HG03439 (cell line): ENCODE measurements around the gene VWDE.
A peak's percentile ranks its signal among the peaks of the same experiment; 100 is the strongest.
"Not testable (repeated sequence)": the region's sequence is repeated elsewhere in the genome, so short reads cannot be mapped to it uniquely, and the experiment has no call there.

Experiments
- ATAC-seq: cut with Tn5 transposase; IDR thresholded peaks from one replicate; pipeline ENCODE4 v1.9.1; 2021; ENCODE audit warnings: mild to moderate bottlenecking, moderate library complexity; ENCODE audit not compliant: unreplicated experiment

The VWDE gene

DNA sequence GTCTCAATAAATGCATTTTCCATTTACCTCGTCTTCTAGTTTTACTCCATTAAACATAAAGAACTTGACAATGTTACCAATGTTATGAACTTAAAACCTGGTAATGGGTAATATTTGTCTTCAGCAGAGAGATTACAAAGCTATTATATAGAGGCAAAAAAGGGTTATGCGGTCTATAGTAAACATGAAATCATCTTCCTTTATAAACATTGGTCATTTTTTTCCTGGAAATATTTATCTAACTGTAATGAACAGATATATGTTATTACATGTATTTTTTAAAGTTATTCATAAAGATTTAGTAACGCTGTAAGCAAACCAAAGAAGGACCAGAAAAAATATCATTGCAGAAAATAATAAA lies 1.3 kb downstream of the VWDE start:
- ATAC-seq = no peak

DNA sequence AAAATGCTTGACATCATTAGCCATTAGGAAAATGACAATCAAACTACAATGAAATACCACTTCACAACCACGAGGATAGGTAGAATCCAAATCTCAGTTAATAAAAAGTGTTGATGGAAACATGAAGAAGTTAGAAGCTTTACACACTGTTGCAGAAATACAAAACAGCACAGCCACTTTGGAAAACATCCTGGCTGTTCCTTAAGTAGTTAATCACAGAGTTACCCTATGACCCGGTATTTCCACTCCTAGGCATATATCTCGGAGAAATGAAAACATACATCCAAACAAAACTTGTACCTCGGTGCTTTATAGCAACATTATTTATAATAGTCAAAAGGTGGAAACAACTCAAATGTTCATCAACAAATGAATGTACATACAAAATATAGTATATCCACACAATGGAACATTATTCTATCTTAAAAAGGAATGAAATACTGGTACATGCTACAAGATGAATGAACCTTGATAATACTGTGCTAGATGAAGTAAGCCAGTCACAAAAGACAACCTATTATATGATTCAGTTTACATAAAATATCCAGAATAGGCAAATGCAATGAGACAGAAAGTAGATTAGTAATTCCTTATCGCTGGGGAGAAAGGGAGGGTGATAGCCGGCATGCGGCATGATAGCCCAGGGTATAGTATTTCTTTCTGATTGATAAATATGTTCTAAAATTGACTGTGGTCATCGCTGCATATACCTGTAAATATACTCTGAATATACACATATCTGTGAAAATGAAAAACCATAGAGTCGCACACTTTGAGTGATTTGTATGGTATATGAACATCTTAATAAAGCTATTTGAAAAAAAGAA lies 1.9 kb downstream of the VWDE start:
- ATAC-seq = no peak

DNA sequence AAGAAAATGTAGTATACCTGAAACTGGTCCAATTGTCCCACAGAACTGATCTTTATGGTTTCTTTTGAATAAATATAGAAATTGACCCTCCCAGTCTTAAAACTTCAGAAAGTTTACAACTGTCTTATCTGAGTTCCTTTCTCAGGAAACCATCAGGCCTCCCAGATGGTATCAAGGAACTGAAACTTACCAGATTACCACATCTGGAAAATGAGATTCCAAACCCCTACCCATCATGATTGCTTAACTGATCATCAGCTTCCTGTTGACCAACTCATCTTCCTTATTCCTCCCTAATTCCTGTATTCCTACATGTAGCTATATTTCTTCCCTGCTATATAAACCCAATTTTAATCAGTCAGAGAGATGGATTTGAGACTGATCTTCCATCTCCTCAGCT lies 5.5 kb downstream of the VWDE start:
- no peak for ATAC-seq

DNA sequence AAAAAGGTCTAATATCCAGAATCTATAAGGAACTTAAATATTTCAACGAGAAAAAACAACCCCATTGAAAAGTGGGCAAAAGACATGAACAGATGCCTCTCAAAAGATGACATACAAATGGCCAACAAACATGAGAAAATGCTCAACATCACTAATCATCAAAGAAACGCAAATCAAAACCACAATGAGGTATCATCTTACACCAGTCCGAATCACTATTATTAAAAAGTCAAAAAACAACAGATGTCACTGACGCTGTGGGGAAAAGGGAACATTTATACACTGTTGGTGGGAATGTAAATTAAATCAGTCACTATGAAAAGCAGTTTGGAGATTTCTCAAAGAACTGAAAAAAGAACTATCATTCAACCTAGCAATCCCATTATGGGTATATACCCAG lies 6.0 kb downstream of the VWDE start:
- ATAC-seq = no peak

DNA sequence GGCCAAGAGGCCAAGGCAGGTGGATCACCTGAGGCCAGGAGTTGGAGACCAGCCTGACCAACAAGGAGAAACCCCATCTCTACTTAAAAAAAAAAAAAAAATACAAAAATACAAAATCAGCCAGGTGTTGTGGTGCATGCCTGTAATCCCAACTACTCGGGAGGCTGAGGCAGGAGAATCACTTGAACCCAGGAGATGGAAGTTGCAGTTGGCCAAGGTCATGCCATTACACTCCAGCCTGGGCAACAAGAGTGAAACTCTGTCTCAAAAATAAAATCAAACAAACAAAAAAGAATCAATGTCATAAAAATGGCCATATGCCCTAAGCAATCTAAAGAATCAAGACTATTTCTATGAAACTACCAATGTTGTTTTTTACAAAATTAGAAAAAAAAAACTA lies 7.0 kb downstream of the VWDE start:
- ATAC-seq = not testable (repeated sequence)

DNA sequence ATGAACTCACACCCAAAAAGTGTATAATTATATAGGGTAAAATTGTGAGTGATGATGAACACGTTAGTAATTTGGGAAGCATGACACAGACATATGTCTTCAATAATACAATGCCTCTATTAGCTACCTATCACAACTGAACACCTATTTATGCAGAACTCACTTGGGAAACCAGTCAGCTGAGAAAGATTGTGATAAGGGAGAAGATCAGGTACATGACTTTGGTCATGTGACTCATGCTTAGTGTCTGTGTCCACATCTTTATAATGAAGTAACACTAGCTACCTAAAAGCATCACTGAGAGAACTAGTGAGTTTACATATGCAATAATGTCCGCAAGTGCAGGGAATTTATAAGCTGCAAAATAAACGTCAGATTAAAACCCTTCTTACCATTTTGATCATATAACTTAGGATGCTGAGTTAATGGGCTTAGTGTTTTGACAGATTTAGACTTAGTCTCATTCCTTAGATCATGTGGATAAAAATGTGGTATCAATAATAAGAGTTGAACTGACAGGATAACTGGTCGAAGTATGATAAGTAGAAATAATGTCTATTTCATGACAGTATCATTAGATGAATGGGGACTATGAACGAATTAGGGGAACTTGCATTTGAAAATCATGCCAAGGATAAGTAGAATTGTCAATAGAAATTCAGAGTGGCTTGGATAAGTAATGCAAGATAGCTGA lies 11.6 kb downstream of the VWDE start:
- no peak for ATAC-seq

DNA sequence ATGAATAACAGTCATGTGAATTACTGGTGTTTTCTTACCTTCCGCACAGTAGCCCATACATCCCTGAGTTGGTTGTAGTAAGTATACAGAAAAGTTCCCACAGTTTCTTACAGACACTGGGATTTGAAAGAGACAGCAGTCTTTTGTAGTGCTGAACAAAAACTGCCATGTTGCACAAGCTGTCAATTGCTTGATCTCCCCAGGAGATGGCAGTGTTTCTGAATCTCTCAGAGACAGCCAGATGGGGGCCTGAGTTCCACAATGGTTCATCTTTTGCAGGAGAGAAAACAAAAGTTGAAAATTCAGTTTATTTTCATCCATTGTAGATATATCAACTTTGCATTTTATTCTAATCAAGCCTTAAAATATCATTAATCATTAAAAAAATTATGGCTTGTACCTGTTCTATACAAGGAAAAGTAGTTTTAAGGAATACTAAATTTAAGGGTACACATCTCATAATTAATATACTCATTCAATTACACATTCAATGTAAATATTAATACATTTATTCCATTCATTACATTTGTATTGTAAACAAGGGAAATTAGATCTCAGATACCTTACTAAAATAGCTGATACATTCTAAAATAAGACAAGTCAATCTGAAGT lies 14.5 kb downstream of the VWDE start:
- peak; percentile 89 for ATAC-seq

DNA sequence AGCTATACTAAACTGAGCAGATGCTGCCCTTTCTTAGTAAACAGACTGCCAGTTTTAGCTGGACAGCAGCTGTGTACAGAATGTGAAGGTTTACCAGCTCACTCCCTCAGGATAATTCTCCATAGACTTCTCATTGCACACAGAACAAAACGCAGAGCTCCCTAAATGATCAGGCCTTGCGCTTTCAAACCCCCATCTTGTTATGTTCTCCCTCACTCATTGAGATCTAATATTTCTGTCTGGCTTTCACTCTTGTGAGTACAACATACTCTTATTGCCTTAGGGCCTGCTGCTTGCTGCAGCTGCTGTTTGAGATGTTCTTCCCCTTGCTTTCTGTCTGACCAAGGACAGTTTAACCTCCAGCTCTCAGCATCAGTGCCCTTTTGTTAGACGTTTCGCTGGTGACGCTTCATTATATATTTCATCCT lies 17.3 kb downstream of the VWDE start:
- no peak for ATAC-seq

DNA sequence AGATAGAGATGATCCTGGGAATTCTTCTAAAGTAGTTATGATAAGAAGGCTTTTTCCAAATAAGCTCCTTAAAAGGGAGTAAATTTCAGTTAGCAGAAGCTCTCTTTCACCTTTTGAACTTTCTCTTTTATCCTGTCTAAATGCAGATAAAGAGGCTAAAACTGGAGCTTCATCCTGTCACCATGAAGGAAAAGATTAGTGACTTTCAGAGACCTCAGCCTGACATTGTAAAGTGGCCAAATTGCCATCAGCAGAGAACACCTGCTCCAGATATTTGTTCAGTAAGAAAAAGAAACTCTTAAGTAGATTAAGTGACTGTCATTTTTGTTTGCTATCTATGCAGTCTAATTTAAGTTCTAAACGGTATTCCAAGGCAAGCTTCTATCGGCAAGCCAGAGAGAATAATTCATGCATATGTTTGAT lies 18.3 kb downstream of the VWDE start:
- ATAC-seq = no peak

DNA sequence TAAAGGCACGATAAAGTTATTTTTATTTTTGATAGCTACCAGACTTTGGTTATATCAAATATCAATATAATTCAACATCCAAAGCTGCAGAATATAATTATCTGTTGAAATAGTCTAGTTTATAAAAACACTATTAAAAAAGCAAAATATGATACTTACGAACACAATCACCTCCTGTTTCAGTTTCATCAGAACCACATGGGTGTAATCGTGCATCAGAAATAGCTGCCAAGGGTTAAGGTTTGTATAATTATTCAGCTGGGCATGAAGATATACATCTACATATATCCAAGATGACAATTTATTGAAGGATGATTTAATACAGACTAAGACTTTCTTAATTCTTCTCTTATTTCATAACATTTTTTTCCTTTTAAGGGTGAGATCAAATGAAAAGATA lies 20.3 kb downstream of the VWDE start:
- no peak for ATAC-seq

DNA sequence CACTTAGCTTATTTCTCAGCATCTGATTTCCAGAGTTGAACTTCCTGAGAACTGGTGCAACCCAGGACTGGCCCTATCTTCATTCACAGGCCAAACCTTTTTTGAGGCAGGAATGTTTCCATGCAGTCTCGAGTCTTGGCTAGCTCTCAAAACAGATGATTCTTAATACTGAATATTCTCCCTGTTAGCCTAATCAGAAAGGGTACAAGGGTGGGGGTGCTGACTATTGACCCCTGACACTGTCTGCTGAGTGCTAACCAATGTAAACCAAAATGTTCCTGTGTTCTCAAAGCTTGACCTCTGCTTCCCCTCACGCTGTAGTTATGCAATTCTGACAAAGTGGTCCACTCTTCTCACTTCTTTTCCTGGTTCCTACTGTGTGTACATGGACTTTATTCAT lies 25.3 kb downstream of the VWDE start:
- ATAC-seq = no peak

DNA sequence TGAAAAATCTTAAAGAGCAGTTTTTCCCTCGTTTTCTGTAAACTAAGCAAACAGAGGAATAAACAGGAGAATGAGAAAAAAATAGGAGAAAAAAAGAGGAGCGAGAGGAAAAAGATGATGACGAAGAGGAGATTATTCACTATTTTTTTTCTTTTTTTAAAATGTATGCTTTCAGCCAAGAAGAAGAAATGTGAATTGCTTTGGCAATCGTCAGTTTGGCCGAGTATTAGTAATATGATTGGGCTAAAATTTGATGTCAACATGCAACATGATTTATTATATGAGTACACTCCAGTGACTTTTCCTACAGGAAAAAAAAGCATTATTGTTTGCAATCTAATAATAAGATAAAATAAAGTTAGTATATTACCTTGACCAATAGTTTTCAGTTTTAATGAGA lies 26.3 kb downstream of the VWDE start:
- ATAC-seq = no peak

DNA sequence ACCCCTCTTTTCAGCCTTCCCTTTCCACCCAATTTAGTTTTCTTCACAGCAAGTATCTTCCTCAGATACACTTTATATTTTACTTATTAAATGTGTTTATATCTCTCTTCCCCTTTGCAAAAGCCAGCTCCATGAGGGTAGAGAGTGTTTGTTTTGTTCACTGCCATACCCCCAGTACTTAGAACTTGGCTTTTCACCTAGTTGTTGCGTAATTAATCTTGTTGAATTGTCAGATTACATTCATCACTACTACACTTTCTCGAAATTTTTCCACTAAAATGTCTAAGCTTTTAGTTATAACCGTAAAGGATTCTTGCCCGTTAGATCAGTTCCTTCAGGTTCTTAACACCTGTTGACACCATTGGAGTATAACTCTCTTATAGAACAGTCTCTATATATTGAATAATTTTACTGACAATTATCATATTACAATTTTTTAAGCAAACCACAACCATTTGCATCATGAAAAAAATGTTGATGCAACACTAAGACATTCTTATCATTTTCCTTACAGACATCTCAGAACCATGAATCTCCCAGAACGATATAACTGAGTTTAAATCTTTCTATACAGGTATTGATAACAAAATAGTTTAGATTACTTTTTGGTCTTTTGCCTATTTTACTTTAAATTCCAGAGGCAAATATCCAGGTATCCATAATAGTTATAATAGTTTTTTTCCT lies 29.9 kb downstream of the VWDE start:
- no peak for ATAC-seq

DNA sequence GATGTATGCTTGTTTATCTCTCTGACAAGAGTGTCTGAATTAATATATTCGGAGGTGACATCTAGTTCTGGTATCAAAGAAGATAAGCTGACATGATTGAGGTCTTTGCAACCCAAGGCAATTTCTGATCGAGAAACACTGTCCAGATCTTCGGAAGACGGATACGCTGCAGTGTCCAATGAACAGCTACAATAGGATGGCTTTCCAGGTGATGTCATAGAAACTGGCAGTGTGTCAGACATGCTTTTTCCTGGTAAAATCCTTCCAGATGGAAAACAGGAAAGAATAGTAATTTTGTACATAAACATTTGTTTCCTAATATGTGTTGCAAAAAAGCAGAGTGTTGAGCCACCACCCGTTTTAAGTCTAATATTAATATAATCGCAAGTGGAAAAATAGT lies 33.4 kb downstream of the VWDE start:
- ATAC-seq = no peak

DNA sequence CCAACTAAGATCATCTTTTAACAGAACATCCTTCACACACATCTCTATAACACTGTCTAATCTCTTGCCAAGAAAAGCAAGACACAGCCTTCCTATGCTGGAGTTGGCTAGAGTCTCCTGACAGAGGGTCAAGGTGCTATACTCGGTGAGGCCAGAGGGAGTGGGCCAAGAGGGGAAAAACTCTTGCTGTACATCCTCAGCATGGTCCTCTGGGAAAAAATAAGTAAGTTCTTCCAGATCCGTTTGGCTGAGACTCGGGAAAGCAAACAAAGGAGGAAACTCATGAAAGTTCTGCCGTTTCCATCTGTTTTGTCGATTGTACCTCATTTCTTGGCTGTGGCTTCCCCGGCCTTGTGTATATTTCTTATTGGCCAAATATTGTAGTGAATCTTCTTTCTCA lies 33.9 kb downstream of the VWDE start:
- no peak for ATAC-seq

DNA sequence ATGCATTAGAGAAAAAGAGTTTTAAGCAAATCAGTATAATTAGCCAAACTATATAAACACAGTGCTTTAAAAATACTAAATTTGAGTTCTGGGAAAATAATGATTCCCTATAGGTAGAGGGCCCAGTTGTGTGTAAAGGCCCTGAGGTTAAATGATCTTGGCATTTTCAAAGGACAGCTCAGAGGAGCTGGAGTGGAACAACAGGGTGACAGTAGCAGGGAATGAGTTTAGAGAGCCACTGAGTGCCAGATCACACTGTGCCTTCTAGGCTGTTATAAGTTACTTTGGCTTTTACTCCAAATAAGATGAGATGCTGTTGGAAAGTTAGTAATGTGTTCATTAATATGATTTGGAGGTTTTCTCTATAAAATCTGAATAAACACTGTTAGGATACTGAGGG lies 34.6 kb downstream of the VWDE start:
- ATAC-seq = no peak

DNA sequence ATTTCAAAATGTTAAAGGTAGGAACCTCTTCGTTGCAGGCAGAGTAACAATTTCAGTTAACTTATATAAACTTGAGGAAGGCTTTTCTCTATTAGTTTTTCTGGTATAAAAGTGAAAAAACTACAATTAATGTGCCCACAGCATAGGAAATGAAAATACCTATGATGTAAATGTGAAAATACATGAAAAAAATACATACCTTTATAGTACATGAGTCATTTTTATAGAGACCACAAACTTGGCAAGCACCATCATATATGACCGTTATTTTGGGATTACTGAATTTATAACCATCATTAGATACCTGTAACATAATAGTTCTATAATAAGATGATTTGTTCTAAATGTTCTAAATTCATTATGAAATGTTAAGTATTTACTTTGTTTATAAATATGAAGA lies 42.7 kb downstream of the VWDE start:
- ATAC-seq = no peak

DNA sequence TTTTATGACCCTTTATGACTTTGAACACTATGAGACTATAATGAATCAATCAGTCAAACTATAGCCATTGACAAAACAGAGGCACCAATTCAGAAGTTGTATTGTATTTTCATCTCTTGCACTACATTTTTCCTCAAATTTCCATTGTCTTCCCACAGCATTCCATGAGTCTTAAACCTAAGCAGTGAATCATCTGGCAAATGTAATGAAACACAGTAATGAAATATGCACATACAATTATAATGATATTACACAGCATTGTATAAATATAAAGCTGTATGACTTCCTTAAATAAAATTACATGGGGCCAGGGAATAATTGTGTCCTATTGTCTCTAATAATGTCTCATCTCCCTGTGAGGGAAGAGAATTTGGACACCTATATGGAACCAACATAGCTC lies 45.0 kb downstream of the VWDE start:
- ATAC-seq = no peak

DNA sequence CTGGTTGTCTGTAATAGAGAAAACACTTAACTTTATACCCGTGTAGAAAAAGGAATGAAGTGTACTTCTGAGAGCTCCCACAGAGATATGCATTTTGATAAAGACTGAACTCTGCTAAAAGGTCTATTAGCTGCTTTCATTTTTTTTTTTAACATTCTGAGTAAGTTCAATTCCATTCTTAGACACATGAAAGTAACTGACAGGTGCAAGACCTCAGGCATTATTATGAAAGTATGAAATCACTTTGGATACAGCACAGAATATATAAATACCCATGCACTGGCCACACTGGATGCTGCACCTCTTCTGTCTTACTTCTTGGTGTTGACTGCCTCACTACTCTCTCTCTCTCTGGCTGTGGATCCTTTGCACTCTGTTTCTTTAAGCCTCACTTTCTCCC lies 46.2 kb downstream of the VWDE start:
- peak; percentile 90 for ATAC-seq

DNA sequence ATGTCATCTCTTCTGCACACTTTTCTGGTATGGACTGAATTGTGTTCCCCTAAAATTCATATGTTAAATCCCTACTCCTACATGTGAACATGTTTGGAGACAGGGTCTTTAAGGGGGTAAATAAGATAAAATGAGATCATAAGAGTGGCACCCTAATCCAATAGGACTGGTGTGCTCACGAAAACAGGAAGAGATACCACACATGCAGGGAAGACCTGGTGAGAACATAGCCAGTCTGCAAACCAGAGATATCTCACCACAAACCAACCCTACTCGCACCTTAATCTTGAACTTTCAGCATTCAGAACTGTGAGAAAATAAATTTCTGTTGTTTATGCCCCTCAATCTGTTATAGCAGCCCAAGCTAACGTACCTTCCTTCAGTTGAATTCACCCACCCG lies 51.8 kb downstream of the VWDE start:
- no peak for ATAC-seq

DNA sequence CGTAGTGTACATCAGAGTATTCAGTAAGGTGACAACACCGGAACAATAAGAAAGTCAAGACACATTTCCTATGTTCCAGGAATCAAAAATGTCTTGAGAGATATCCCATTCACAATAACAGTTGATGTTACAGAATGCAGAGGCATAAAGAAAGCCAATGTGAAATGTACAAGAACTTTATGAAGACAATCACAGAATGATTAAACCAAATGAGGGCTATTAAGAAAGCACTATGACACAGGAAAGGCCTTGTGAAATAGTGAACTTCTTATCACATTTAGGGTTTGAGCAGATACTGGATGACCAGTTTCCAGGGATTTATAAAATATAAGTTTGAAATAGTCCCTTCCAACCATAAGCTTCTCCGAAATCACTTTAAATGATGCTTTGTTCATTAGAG lies 52.7 kb downstream of the VWDE start:
- no peak for ATAC-seq

DNA sequence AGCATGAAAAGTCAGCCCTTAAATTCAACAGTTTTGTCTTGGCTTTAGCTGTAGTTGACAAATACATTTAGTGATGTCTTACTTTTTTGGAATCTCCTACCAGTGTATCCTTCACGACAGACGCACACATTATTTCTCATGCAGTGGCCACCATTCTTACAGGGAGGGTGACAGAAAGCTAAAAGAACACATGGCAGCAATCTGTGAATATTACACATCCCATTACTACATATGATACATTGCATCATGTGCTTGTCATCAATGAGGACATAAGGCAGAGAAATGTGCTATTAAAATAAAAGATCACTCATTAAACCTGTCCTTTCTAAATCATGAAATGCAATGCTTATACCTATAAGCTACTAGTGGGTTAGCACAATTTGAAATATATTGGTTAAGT lies 66.6 kb downstream of the VWDE start:
- no peak for ATAC-seq
